ENCODE measurements around the gene CLCNKB.

- TF ChIP-seq CTCF (IDR thresholded peaks at IDR 0.05) (peak; percentile 86 to 99 (median 97)), POLR2A (IDR thresholded peaks at IDR 0.05) (no peak)
Measured at GRCh38 chr1:16032388-16033102, 11.0 kb upstream of the CLCNKB start.
